GM23338 (cell line): Measurements from ENCODE around the gene PLIN4.

ENCODE experiments used
- CTCF ChIP-seq, 2 experiments: fragments of 200-600 bp in 1 of 2; sonication (generic) in 1 of 2; conservative IDR thresholded peaks; 2 replicates each; pipeline versions ENCODE4 v1.5.1 to v1.6.1; 2016 to 2017; ENCODE audit warnings: antibody characterized with exemption in 2 of 2, low read depth in 2 of 2, mild to moderate bottlenecking in 2 of 2, moderate library complexity in 1 of 2
- EZH2 ChIP-seq: fragments of 200-600 bp; sonication (generic); IDR thresholded peaks from one replicate; pipeline ENCODE4 v1.8.0; 2017; ENCODE audit warnings: antibody characterized with exemption, mild to moderate bottlenecking, low read depth; ENCODE audit not compliant: unreplicated experiment
- JUNB ChIP-seq: IDR thresholded peaks from one replicate; pipeline ENCODE4 v1.6.1; 2016; ENCODE audit warnings: antibody characterized with exemption; ENCODE audit not compliant: unreplicated experiment
- REST ChIP-seq: IDR thresholded peaks from one replicate; pipeline ENCODE4 v1.6.1; 2018; ENCODE audit warnings: antibody characterized with exemption; ENCODE audit not compliant: unreplicated experiment

GRCh38 chr19:4543842-4544647 is 25.8 kb upstream of the PLIN4 start:
- TF ChIP-seq CTCF (conservative IDR thresholded peaks at IDR 0.05; ENCODE audit: low read depth in 2 of 2) (no peak), JUNB (no peak), REST (no peak), EZH2 (no peak)
